A549 (cell line): ENCODE measurements around the gene SLC10A7. TPM values are rescaled to one million over a fixed set of nuclear protein-coding genes. Genes with fewer than 3 reads are reported as not detected.
A peak's percentile ranks its signal among the peaks of the same experiment; 100 is the strongest.

Experiments
- ATAC-seq, 2 experiments: fragments of 200-7000 bp in 1 of 2; fragments of >200 bp in 1 of 2; cut with Nextera tagmentation in 1 of 2; cut with Tn5 transposase in 1 of 2; 3 replicates each; pipeline versions ENCODE4 v1.8.0 to v1.9.1; 2018 to 2020; ENCODE audit warnings: mild to moderate bottlenecking in 1 of 2, moderate library complexity in 1 of 2
- CTCF ChIA-PET: fragments of 300-600 bp; sonication (Branson Sonifier 250); formaldehyde crosslinking; extraction: SDS; loops from one replicate; lab custom pipeline; 2021; ENCODE audit warnings: antibody characterized with exemption, inconsistent platforms; lab: Yijun Ruan, JAX
- POLR2A ChIA-PET: fragments of 350-600 bp; formaldehyde crosslinking; extraction: SDS; loops from one replicate; lab custom pipeline; 2021; ENCODE audit warnings: antibody characterized with exemption, inconsistent platforms; lab: Yijun Ruan, JAX
- DNase-seq, 2 experiments: peaks; one replicate each; pipeline versions ENCODE4 v3.0.0 to v3.0.0-alpha.2; 2011 to 2016; ENCODE audit warnings: low read depth in 1 of 2, low spot score in 1 of 2
- FAIRE-seq: peaks from 2 replicates; lab custom pipeline; 2011; peaks lifted over from hg19 to GRCh38; lab: Jason Lieb, UNC
- H3K27ac ChIP-seq, 2 experiments: fragments of >200 bp; sonication (Bioruptor Twin); formaldehyde crosslinking; 3 replicates each; pipeline ENCODE4 v1.5.1; 2016 to 2017
- H3K4me1 ChIP-seq: fragments of >200 bp; sonication (Bioruptor Twin); formaldehyde crosslinking; 3 replicates; pipeline ENCODE4 v1.6.1; 2016
- H3K4me2 ChIP-seq: fragments of >200 bp; sonication (Bioruptor Twin); formaldehyde crosslinking; 3 replicates; pipeline ENCODE4 v1.6.1; 2016
- H3K4me3 ChIP-seq: fragments of >200 bp; sonication (Bioruptor Twin); formaldehyde crosslinking; 3 replicates; pipeline ENCODE4 v1.5.1; 2016
- H3K9me3 ChIP-seq: fragments of >200 bp; sonication (Bioruptor Twin); formaldehyde crosslinking; 3 replicates; pipeline ENCODE4 v1.6.1; 2016
- BHLHE40 ChIP-seq: IDR thresholded peaks from 2 replicates; pipeline ENCODE4 v1.6.1; 2012; ENCODE audit warnings: low read depth, low read length, inconsistent platforms
- CBX8 ChIP-seq: fragments of 200-600 bp; sonication (generic); IDR thresholded peaks from 2 replicates; pipeline ENCODE4 v1.6.1; 2016
- FOSB ChIP-seq: fragments of 250-450 bp; sonication (Bioruptor Pico); IDR thresholded peaks from 2 replicates; pipeline ENCODE4 v1.5.0; 2020; ENCODE audit warnings: mild to moderate bottlenecking, moderate library complexity
- FOSL2 ChIP-seq, 2 experiments: fragments of 450-650 bp in 1 of 2; fragments of >200 bp in 1 of 2; sonication (Bioruptor Twin) in 1 of 2; formaldehyde crosslinking; IDR thresholded peaks; 2 replicates each; pipeline versions ENCODE4 v1.5.0 to v1.6.1; 2016 to 2020; ENCODE audit warnings: mild to moderate bottlenecking in 1 of 2, moderate library complexity in 1 of 2
- HDAC2 ChIP-seq: fragments of 200-600 bp; sonication (generic); IDR thresholded peaks from 2 replicates; pipeline ENCODE4 v1.6.1; 2016
- HOXB13 ChIP-seq: fragments of 250-450 bp; sonication (Bioruptor Pico); IDR thresholded peaks from 2 replicates; pipeline ENCODE4 v1.5.0; 2020; ENCODE audit warnings: low read depth, mild to moderate bottlenecking, moderate library complexity
- JUNB ChIP-seq: fragments of >200 bp; sonication (Bioruptor Twin); formaldehyde crosslinking; IDR thresholded peaks from 2 replicates; pipeline ENCODE4 v1.6.1; 2016
- KDM1A ChIP-seq: fragments of 200-600 bp; sonication (generic); IDR thresholded peaks from 2 replicates; pipeline ENCODE4 v1.6.1; 2016; ENCODE audit warnings: low read depth, mild to moderate bottlenecking
- PHF8 ChIP-seq: fragments of 200-600 bp; sonication (generic); IDR thresholded peaks from 2 replicates; pipeline ENCODE4 v1.6.1; 2016; ENCODE audit warnings: low read depth, mild to moderate bottlenecking, antibody characterized with exemption, moderate library complexity, borderline replicate concordance
- RAD21 ChIP-seq, 2 experiments: fragments of >200 bp in 1 of 2; sonication (Bioruptor Twin) in 1 of 2; formaldehyde crosslinking in 1 of 2; IDR thresholded peaks in 1 of 2; conservative IDR thresholded peaks in 1 of 2; 2 replicates in 1 of 2; 3 replicates in 1 of 2; pipeline ENCODE4 v1.6.1; 2012 to 2018; ENCODE audit warnings: inconsistent platforms in 1 of 2
- RFX5 ChIP-seq: fragments of 450-650 bp; IDR thresholded peaks from 2 replicates; pipeline ENCODE4 v1.7.1; 2014; ENCODE audit warnings: antibody characterized with exemption, mild to moderate bottlenecking, moderate library complexity
- SMC3 ChIP-seq: fragments of >200 bp; sonication (Bioruptor Twin); formaldehyde crosslinking; IDR thresholded peaks from 3 replicates; pipeline ENCODE4 v1.6.1; 2018; ENCODE audit warnings: inconsistent platforms
- SREBF2 ChIP-seq: fragments of 450-650 bp; IDR thresholded peaks from 2 replicates; pipeline ENCODE4 v1.6.1; 2014; ENCODE audit warnings: mild to moderate bottlenecking, moderate library complexity
- TP53 ChIP-seq: fragments of 250-450 bp; sonication (Bioruptor Pico); IDR thresholded peaks from 2 replicates; pipeline ENCODE4 v1.5.0; 2021; ENCODE audit warnings: mild to moderate bottlenecking, moderate library complexity
- ZSCAN20 ChIP-seq: fragments of 250-450 bp; sonication (Bioruptor Pico); IDR thresholded peaks from 2 replicates; pipeline ENCODE4 v1.8.0; 2022; ENCODE audit warnings: mild to moderate bottlenecking, moderate library complexity
- WGBS: methylation state at CpG from one replicate; pipeline ENCODE4 v1.1.6; 2017; ENCODE audit errors: missing lambda C conversion rate; 5-methylcytosine and 5-hydroxymethylcytosine counted together
- polyA plus RNA-seq, 4 experiments: library from polyadenylated mRNA; depleted of rRNA in 3 of 4; stranded (reverse); fragments of >200 nt; fragmentation: RNase III in 1 of 4; extraction: RNeasy Plus Mini Kit Qiagen cat#74134 plus additional on column Dnase treatment in 1 of 4; gene quantifications; 2 replicates in 3 of 4; 3 replicates in 1 of 4; pipeline ENCODE4 v1.2.3, GENCODE V29; 2011 to 2017
- TF ChIP-seq, protein P1 (sequence below): fragments of 150-350 bp; IDR thresholded peaks from 2 replicates; pipeline ENCODE4 v1.6.1; 2014; ENCODE audit warnings: low read depth, mild to moderate bottlenecking, low read length
- TF ChIP-seq, protein P2 (sequence below): fragments of >200 bp; sonication (Bioruptor Twin); formaldehyde crosslinking; IDR thresholded peaks from 2 replicates; pipeline ENCODE4 v1.6.1; 2016
- TF ChIP-seq, protein P3 (sequence below): fragments of >200 bp; sonication (Bioruptor Twin); formaldehyde crosslinking; IDR thresholded peaks from 3 replicates; pipeline ENCODE4 v1.6.1; 2016
- TF ChIP-seq, protein P4 (sequence below): fragments of >200 bp; sonication (Bioruptor Twin); formaldehyde crosslinking; IDR thresholded peaks from 3 replicates; pipeline ENCODE4 v1.5.1; 2016

Gene SLC10A7
- polyA plus RNA-seq, 2 of the 4 experiments (the other 2 are of a cell fraction): 1.3 to 6.5 TPM

DNA sequence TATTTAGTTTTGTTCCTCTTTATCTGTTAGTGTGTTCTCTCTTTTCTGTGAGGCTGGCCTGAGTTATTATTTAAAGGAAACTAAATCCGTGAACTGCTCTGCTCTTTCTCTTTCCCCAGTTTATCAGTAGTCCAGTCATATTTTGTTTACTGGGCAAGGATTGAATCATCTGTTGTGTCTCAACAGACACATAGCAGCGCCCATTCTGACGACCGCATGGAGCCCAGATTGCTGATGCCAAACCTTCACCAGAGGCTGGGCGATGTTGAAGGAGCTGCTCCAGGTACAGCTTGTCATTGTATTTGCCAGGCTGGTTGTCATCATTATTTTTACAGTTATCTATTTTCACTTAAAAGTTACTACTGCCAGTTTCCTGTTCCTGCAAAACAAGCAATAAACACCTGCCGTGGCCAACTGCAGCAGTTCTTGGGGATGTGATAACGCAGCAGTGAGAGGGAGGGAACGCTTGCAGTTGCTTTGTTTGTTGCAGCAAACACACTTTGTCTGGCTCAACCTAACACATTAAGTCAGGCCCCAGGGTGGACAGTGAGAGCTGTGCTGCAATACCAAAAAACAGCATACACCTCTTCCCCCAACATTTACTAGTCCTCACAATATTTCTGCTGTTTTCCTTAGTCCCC lies 297.3 kb downstream of the SLC10A7 start:
- no peak for ATAC-seq

DNA sequence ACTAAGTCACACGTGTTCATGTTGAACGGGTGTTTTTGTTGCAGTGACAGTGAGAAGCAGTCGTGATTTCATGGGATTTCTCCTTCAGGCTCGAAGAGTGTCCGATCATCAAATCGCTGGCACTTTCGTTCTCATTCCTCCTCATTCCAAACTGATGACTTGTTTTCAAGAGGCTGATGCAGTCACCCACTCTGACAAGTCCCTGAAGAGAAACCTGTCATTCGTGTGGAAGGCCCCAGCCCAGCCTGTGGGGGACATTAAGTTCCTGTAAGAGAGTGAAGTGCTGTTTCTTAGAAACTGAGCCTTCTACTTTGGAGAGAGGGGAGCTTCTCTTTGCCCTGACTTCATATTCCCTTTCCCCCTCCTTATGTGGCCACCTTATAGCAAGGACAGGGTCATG lies 299.4 kb downstream of the SLC10A7 start:
- ChIA-PET POLR2A (no interaction called here), CTCF (interaction anchor here (0.9 kb wide), 1 partner anchor 17 kb away, joined by 3 read pairs; no protein-coding TSS in a partner anchor)
- H3K4me1 ChIP-seq: no peaks in the 10 kb centered on the region
- TF ChIP-seq KDM1A: no peak
- TF ChIP-seq SMC3: no peak
- TF ChIP-seq JUNB: no peak
- TF ChIP-seq, protein P1, sequence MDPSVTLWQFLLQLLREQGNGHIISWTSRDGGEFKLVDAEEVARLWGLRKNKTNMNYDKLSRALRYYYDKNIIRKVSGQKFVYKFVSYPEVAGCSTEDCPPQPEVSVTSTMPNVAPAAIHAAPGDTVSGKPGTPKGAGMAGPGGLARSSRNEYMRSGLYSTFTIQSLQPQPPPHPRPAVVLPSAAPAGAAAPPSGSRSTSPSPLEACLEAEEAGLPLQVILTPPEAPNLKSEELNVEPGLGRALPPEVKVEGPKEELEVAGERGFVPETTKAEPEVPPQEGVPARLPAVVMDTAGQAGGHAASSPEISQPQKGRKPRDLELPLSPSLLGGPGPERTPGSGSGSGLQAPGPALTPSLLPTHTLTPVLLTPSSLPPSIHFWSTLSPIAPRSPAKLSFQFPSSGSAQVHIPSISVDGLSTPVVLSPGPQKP: no peak
- TF ChIP-seq FOSB (CRISPR knock-in tag): no peak
- 0 out of 6 replicates have a peak overlapping the region, but pooled peaks of 1 of the 2 experiments have one; percentile 24 for H3K27ac ChIP-seq
- H3K4me3 ChIP-seq: no peak overlapping the region
- FAIRE-seq (no peak), ATAC-seq (peak; percentile 24 to 36; a peak in 3 of 6 replicates), DNase-seq (no peak)
- 25% methylated on average over 8 of the region's 8 CpGs for WGBS
- no peaks in the 10 kb centered on the region for H3K9me3 ChIP-seq
- peak overlapping the region; percentile 59 for H3K4me2 ChIP-seq

More for the DNA sequence above, 297.3 kb downstream of the SLC10A7 start:
- ChIA-PET CTCF (interaction anchor here (1.3 kb wide), 1 partner anchor 15 kb away, joined by 3 read pairs; no protein-coding TSS in a partner anchor), POLR2A (no interaction called here)
- Histone ChIP-seq H3K4me3 (no peak overlapping the region), H3K4me1 (no peaks in the 10 kb centered on the region), H3K9me3 (no peaks in the 10 kb centered on the region), H3K27ac (no peak overlapping the region), H3K4me2 (no peak overlapping the region)
- no peak for DNase-seq
- no peak for TF ChIP-seq TP53 (CRISPR knock-in tag)
- TF ChIP-seq FOSL2 (IDR thresholded peaks at IDR 0.05): no peak
- TF ChIP-seq FOSL2 (CRISPR knock-in tag; IDR thresholded peaks at IDR 0.05): no peak
- TF ChIP-seq BHLHE40: no peak
- no peak for TF ChIP-seq CBX8
- TF ChIP-seq, protein P2, sequence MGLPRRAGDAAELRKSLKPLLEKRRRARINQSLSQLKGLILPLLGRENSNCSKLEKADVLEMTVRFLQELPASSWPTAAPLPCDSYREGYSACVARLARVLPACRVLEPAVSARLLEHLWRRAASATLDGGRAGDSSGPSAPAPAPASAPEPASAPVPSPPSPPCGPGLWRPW: no peak
- TF ChIP-seq, protein P3, sequence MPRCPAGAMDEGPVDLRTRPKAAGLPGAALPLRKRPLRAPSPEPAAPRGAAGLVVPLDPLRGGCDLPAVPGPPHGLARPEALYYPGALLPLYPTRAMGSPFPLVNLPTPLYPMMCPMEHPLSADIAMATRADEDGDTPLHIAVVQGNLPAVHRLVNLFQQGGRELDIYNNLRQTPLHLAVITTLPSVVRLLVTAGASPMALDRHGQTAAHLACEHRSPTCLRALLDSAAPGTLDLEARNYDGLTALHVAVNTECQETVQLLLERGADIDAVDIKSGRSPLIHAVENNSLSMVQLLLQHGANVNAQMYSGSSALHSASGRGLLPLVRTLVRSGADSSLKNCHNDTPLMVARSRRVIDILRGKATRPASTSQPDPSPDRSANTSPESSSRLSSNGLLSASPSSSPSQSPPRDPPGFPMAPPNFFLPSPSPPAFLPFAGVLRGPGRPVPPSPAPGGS: no peak
- TF ChIP-seq SMC3: no peak
- no peak for TF ChIP-seq ZSCAN20 (CRISPR knock-in tag)
- no peak for TF ChIP-seq RAD21 (conservative IDR thresholded peaks at IDR 0.05 in 1 of 2, IDR thresholded peaks at IDR 0.05 in 1 of 2)
- TF ChIP-seq, protein P4, sequence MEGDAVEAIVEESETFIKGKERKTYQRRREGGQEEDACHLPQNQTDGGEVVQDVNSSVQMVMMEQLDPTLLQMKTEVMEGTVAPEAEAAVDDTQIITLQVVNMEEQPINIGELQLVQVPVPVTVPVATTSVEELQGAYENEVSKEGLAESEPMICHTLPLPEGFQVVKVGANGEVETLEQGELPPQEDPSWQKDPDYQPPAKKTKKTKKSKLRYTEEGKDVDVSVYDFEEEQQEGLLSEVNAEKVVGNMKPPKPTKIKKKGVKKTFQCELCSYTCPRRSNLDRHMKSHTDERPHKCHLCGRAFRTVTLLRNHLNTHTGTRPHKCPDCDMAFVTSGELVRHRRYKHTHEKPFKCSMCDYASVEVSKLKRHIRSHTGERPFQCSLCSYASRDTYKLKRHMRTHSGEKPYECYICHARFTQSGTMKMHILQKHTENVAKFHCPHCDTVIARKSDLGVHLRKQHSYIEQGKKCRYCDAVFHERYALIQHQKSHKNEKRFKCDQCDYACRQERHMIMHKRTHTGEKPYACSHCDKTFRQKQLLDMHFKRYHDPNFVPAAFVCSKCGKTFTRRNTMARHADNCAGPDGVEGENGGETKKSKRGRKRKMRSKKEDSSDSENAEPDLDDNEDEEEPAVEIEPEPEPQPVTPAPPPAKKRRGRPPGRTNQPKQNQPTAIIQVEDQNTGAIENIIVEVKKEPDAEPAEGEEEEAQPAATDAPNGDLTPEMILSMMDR: no peak
- TF ChIP-seq RFX5: no peak
- TF ChIP-seq HDAC2: no peak
- TF ChIP-seq HOXB13 (CRISPR knock-in tag): no peak
- TF ChIP-seq PHF8: no peak
- 74% methylated on average over 8 of the region's 8 CpGs for WGBS
- FAIRE-seq: no peak

DNA sequence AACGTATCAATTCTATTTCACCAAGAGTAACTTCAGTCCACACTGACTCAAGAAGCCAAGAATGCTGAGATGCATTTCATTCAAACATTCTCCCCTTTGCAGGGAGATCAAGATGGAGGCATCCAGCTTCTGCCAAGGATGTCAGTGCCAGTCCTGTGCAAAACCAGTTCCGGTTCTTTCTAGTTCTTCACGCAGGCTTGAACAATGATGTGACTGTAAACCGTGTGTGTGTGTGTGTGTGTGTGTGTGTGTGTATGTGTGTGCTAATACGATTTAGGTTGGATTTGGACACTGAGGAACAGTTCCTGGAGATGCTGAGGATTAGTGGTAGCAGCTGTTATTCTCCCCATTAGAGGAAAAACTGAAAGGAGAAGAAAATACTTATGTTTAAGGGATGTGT lies 307.5 kb downstream of the SLC10A7 start, which contains the start of gene REELD1:
TSS of gene REELD1 (plus strand) at position 301 of the 400 bp plus-strand sequence. CDS start 2,415 bp downstream, outside the sequence.
- no peak for DNase-seq
- no peak for FAIRE-seq
- H3K4me1 ChIP-seq: no peaks in the 10 kb centered on the region
- H3K4me3 ChIP-seq: no peak within 1 kb of the TSS
- ChIA-PET CTCF (no interaction called here), POLR2A (no interaction called here)
- WGBS: 66% methylated on average over 5 of the region's 5 CpGs
- ATAC-seq: no peak
- H3K4me2 ChIP-seq: no peak within 1 kb of the TSS
- TF ChIP-seq SREBF2 (no peak), SMC3 (no peak)
- H3K27ac ChIP-seq: no peak within 1 kb of the TSS
- no peaks in the 10 kb centered on the region for H3K9me3 ChIP-seq
